Measurements from ENCODE around the gene SCG3. TPM values are rescaled to one million over a fixed set of nuclear protein-coding genes. Genes with fewer than 3 reads are reported as not detected.

The SCG3 gene
- total RNA-seq, 1 experiment from 2014 or later, result 22.7 TPM

- Histone ChIP-seq H4K8ac (replicated peaks; ENCODE audit: insufficient read length, low read depth, low read length) (no peak within 1 kb of the TSS), H3K9me3 (ENCODE audit: control insufficient read depth, low read depth, low read length) (no peaks in the 10 kb centered on the region), H3K9ac (ENCODE audit: extremely low read depth, insufficient read length, low read length) (peak within 1 kb of the TSS; percentile 38), H3K14ac (ENCODE audit: insufficient read depth, low read length) (peak within 1 kb of the TSS; percentile 92), H3K4ac (ENCODE audit: low read depth, low read length) (no peak within 1 kb of the TSS), H4K5ac (ENCODE audit: insufficient read length, low read depth, low read length) (no peak within 1 kb of the TSS), H3K18ac (ENCODE audit: insufficient read length, low read depth, low read length) (peak within 1 kb of the TSS; percentile 58), H3T11ph (ENCODE audit: low read length) (no peak within 1 kb of the TSS), H4K20me1 (ENCODE audit: control insufficient read depth, insufficient read depth, insufficient read length) (no peaks in the 10 kb centered on the region), H2BK120ac (ENCODE audit: low read depth, low read length, poor library complexity, severe bottlenecking) (no peak within 1 kb of the TSS), H3K27me3 (ENCODE audit: insufficient read depth, low read length) (peaks cover 7% of the 10 kb centered on the region; the same call in 1 of the 2 replicates), H2BK15ac (ENCODE audit: low read depth, low read length) (no peak within 1 kb of the TSS), H3K23ac (ENCODE audit: insufficient read length, low read depth, low read length) (no peak within 1 kb of the TSS), H3K23me2 (ENCODE audit: insufficient read length, low read depth, low read length, poor library complexity, severe bottlenecking) (peaks cover 7% of the 10 kb centered on the region), H2BK20ac (ENCODE audit: low read depth, low read length, poor library complexity, severe bottlenecking) (no peak within 1 kb of the TSS), H3K56ac (ENCODE audit: insufficient read length, low read depth, low read length) (no peak within 1 kb of the TSS), H3K4me2 (ENCODE audit: insufficient read depth, insufficient read length, low read length) (peak within 1 kb of the TSS; percentile 57), H2BK5ac (ENCODE audit: insufficient read length, low read length) (no peak within 1 kb of the TSS), H2BK12ac (ENCODE audit: insufficient read length, low read depth, low read length) (no peak within 1 kb of the TSS), H4K91ac (ENCODE audit: insufficient read length, low read depth, low read length) (no peak within 1 kb of the TSS), H3K27ac (ENCODE audit: insufficient read length, low read depth, low read length) (no peak within 1 kb of the TSS), H3K4me1 (ENCODE audit: insufficient read depth, low read length) (no peaks in the 10 kb centered on the region), H2AK5ac (ENCODE audit: insufficient read length, low read length) (no peak within 1 kb of the TSS), H3K79me1 (ENCODE audit: insufficient read depth, low read depth, low read length, poor library complexity, severe bottlenecking) (no peaks in the 10 kb centered on the region), H2AFZ (ENCODE audit: low read length) (no peak within 1 kb of the TSS), H3K79me2 (ENCODE audit: insufficient read depth, low read length) (0 out of 2 replicates have a peak, but pooled peaks cover under 1% of the 10 kb centered on the region)
- Mint-ChIP-seq H3K27me3 (ENCODE audit: low read depth) (peaks cover 43% of the 10 kb centered on the region), H3K4me3 (peak within 1 kb of the TSS; percentile 66 to 85), H3K27ac (no peak within 1 kb of the TSS; a peak in 1 of 7 replicates), H3K9me3 (no peaks in the 10 kb centered on the region; a peak in 1 of 5 replicates), H3K36me3 (ENCODE audit: insufficient read depth in 1 of 3, low read depth in 3 of 3) (no peaks in the 10 kb centered on the region; a peak in 1 of 7 replicates), H3K4me1 (peaks cover 9 to 15% of the 10 kb centered on the region in 2 experiments)
- peak; percentile 50 for DNase-seq
- TF ChIP-seq CTCF (conservative IDR thresholded peaks at IDR 0.05), result no peak
- WGBS (ENCODE audit: extremely low coverage, insufficient read length, low lambda C conversion rate), result no CpG with 5 or more reads among the region's 67 CpGs
These were observed 56.4 kb downstream of the SCG3 start, which contains the start of gene LYSMD2 for GRCh38 chr15:51737522-51738305. Gene LYSMD2 (minus strand): TSS chr15:51737655. CDS start chr15:51737622, 33 bp downstream.
